ENCODE measurements around the gene DSCAML1. TPM values are rescaled to one million over a fixed set of nuclear protein-coding genes. Genes with fewer than 3 reads are reported as not detected.

Gene DSCAML1
- total RNA-seq, 1 experiment from 2014 or later: not detected

DNA sequence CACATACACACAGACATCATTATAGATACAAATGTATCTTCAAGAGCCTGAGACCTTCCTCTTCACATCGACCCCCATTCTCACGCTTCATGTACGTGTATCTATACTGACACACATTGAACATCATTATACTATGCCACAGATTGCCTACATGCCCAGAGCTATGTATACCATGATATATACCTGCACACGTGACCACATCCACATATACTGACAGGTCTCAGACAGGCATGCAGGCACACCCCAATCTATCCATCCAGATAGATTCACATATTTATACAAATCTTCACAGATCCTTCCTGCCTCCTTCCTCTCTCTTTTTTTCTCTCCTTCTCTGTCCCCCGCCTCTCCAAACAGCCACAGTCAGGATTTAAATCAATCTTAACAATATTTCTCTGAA lies 329.2 kb downstream of the DSCAML1 start (continued):
- TF ChIP-seq, protein P1, sequence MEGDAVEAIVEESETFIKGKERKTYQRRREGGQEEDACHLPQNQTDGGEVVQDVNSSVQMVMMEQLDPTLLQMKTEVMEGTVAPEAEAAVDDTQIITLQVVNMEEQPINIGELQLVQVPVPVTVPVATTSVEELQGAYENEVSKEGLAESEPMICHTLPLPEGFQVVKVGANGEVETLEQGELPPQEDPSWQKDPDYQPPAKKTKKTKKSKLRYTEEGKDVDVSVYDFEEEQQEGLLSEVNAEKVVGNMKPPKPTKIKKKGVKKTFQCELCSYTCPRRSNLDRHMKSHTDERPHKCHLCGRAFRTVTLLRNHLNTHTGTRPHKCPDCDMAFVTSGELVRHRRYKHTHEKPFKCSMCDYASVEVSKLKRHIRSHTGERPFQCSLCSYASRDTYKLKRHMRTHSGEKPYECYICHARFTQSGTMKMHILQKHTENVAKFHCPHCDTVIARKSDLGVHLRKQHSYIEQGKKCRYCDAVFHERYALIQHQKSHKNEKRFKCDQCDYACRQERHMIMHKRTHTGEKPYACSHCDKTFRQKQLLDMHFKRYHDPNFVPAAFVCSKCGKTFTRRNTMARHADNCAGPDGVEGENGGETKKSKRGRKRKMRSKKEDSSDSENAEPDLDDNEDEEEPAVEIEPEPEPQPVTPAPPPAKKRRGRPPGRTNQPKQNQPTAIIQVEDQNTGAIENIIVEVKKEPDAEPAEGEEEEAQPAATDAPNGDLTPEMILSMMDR (IDR thresholded peaks at IDR 0.05 in 2 of 3, conservative IDR thresholded peaks at IDR 0.05 in 1 of 3; ENCODE audit: borderline replicate concordance in 1 of 3, insufficient read depth in 1 of 3, low read depth in 2 of 3, low read length in 2 of 3): no peak
- TF ChIP-seq ELF1 (IDR thresholded peaks at IDR 0.05; ENCODE audit: borderline replicate concordance, low read depth) (no peak), YY1 (IDR thresholded peaks at IDR 0.05; ENCODE audit: extremely low read depth, insufficient replicate concordance, low read depth, low read length) (no peak), TCF7L2 (IDR thresholded peaks at IDR 0.05; ENCODE audit: borderline replicate concordance, extremely low read depth, insufficient read depth, insufficient read length) (no peak)

- Histone ChIP-seq H3K9me3 (ENCODE audit: control insufficient read depth in 1 of 2, insufficient read depth in 1 of 2, low read depth in 1 of 2, low read length in 2 of 2) (no peaks in the 10 kb centered on the region), H3K4me2 (ENCODE audit: low read length) (no peak overlapping the region), H3K9ac (ENCODE audit: low read length) (no peak overlapping the region), H3K27me3 (ENCODE audit: insufficient read depth, low read length) (peaks cover 18% of the 10 kb centered on the region), H4K20me1 (ENCODE audit: insufficient read depth) (no peaks in the 10 kb centered on the region), H2AFZ (ENCODE audit: low read depth, low read length, poor library complexity, severe bottlenecking) (no peak overlapping the region), H3K4me1 (ENCODE audit: control insufficient read depth in 1 of 2, insufficient read depth in 2 of 2, low read length in 2 of 2) (no peaks in the 10 kb centered on the region), H3K27ac (ENCODE audit: low read depth, low read length) (no peak overlapping the region), H3K9me2 (ENCODE audit: insufficient read depth) (no peaks in the 10 kb centered on the region), H3K79me2 (ENCODE audit: insufficient read depth, low read length) (no peaks in the 10 kb centered on the region), H3K4me3 (replicated peaks in 1 of 2; ENCODE audit: low read depth in 1 of 2, low read length in 2 of 2) (no peak overlapping the region), H3K36me3 (ENCODE audit: control insufficient read depth in 1 of 2, insufficient read depth in 2 of 2, low read length in 2 of 2) (no peaks in the 10 kb centered on the region)
- POLR2A ChIA-PET: no interaction called here
- no TSS peak for BruUV-seq (replicated peaks)
- intact Hi-C loops (cut with micrococcal nuclease): no loop called here
- DNase-seq (ENCODE audit: low read depth, low spot score) (no peak), ATAC-seq (no peak)
- CTCF ChIA-PET: no interaction called here
- TF ChIP-seq ZBTB33 (IDR thresholded peaks at IDR 0.05; ENCODE audit: extremely low read depth, insufficient replicate concordance, low read length) (no peak), CEBPB (IDR thresholded peaks at IDR 0.05; ENCODE audit: low read depth) (no peak), REST (IDR thresholded peaks at IDR 0.05; ENCODE audit: low read depth) (no peak), YY1 (IDR thresholded peaks at IDR 0.05; ENCODE audit: extremely low read depth, insufficient replicate concordance, low read depth, low read length) (no peak), ZNF274 (IDR thresholded peaks at IDR 0.05; ENCODE audit: low read depth, low read length) (no peak)
- RAD21 ChIA-PET (ENCODE audit: low non-redundant PET in 1 of 2, low total read pairs in 2 of 2, uncharacterized antibody in 2 of 2, unreplicated experiment in 2 of 2): no interaction called here
Observed at GRCh38 chr11:117466966-117467365, 330.1 kb downstream of the DSCAML1 start.

Data from HCT116 (cell line).